K562 (cell line): ENCODE data around the gene LRIT1. TPM values are rescaled to one million over a fixed set of nuclear protein-coding genes. Genes with fewer than 3 reads are reported as not detected.

Experiments
- ATAC-seq: fragments of 200-7000 bp; cut with Tn5 transposase; 3 replicates; pipeline ENCODE4 v1.9.1; 2020; ENCODE audit warnings: moderate library complexity
- BruUV-seq: library from RNA; stranded (reverse); fragments of 400-500 nt; replicated peaks from 2 replicates; lab custom pipeline; 2021; lab: Mats Ljungman, UMichigan
- CTCF ChIA-PET: fragments of 300-600 bp; formaldehyde crosslinking; extraction: SDS; loops from one replicate; lab custom pipeline; 2021; ENCODE audit warnings: low intra/inter-chr PET ratio; lab: Yijun Ruan, JAX
- POLR2A ChIA-PET: fragments of 300-600, 350-650 bp; sonication (Branson Sonifier 250); formaldehyde crosslinking; extraction: SDS; loops from one replicate; lab custom pipeline; 2021; ENCODE audit warnings: antibody characterized with exemption, inconsistent platforms; lab: Yijun Ruan, JAX
- DNase-seq, 4 experiments: peaks; one replicate each; pipeline versions ENCODE4 v3.0.0 to v3.0.0-alpha.2; 2011 to 2018; ENCODE audit warnings: low spot score in 3 of 4, mixed read lengths in 3 of 4; ENCODE audit errors: extremely low read depth in 1 of 4
- FAIRE-seq: peaks from 2 replicates; lab custom pipeline; 2011; peaks lifted over from hg19 to GRCh38; lab: Jason Lieb, UNC
- H2AFZ ChIP-seq: 2 replicates; pipeline ENCODE4 v1.6.0; 2011; ENCODE audit warnings: low read depth, low read length, control low read depth, inconsistent platforms
- H3K27ac ChIP-seq: fragments of 200-600 bp; 3 replicates; pipeline ENCODE4 v1.8.0; 2011; ENCODE audit warnings: low read depth, mild to moderate bottlenecking, control low read depth, inconsistent platforms, low read length, moderate library complexity, mixed read lengths; ENCODE audit errors: extremely low read depth
- H3K27me3 ChIP-seq, 2 experiments: fragments of 300-600 bp in 1 of 2; 2 replicates in 1 of 2; 3 replicates in 1 of 2; pipeline versions ENCODE4 v1.6.0 to v1.8.0; 2011; ENCODE audit warnings: inconsistent platforms in 2 of 2, low read length in 2 of 2, mild to moderate bottlenecking in 1 of 2, mixed read lengths in 1 of 2, moderate library complexity in 1 of 2; ENCODE audit not compliant: control insufficient read depth in 2 of 2, insufficient read depth in 2 of 2
- H3K36me3 ChIP-seq: fragments of 300-600 bp; 3 replicates; pipeline ENCODE4 v1.8.0; 2011; ENCODE audit warnings: mild to moderate bottlenecking, low read length, inconsistent platforms; ENCODE audit not compliant: control insufficient read depth, insufficient read depth
- H3K4me1 ChIP-seq, 2 experiments: fragments of 200-600 bp in 1 of 2; replicated peaks in 1 of 2; 2 replicates in 1 of 2; 3 replicates in 1 of 2; pipeline versions ENCODE4 v1.5.1 to v1.8.0; 2011; ENCODE audit warnings: inconsistent platforms in 2 of 2, low read length in 2 of 2, mild to moderate bottlenecking in 1 of 2, mixed read lengths in 1 of 2, moderate library complexity in 1 of 2; ENCODE audit not compliant: control insufficient read depth in 2 of 2, insufficient read depth in 2 of 2
- H3K4me2 ChIP-seq: 2 replicates; pipeline ENCODE4 v1.6.1; 2011; ENCODE audit warnings: low read length, control low read depth, inconsistent platforms, mixed read lengths; ENCODE audit not compliant: insufficient read depth
- H3K4me3 ChIP-seq: fragments of 200-600 bp; sonication (generic), shearing (Covaris generic); 2 replicates; pipeline ENCODE4 v1.5.1; 2016; ENCODE audit warnings: control low read depth, inconsistent platforms
- H3K79me2 ChIP-seq: fragments of 200-600 bp; 3 replicates; pipeline ENCODE4 v1.8.0; 2011; ENCODE audit warnings: low read length, inconsistent platforms; ENCODE audit not compliant: control insufficient read depth, insufficient read depth
- H3K9ac ChIP-seq, 2 experiments: 2 replicates each; pipeline versions ENCODE4 v1.6.0 to v1.6.1; 2011; ENCODE audit warnings: low read depth in 2 of 2, low read length in 2 of 2, control low read depth in 1 of 2, inconsistent platforms in 1 of 2, mild to moderate bottlenecking in 1 of 2, mixed read lengths in 1 of 2; ENCODE audit not compliant: insufficient read depth in 1 of 2
- H3K9me1 ChIP-seq: one replicate; pipeline ENCODE4 v1.6.0; 2011; ENCODE audit warnings: inconsistent platforms, mild to moderate bottlenecking, low read length, moderate library complexity; ENCODE audit not compliant: control insufficient read depth, insufficient read depth
- H3K9me3 ChIP-seq: replicated peaks from 2 replicates; pipeline ENCODE4 v1.5.1; 2011; ENCODE audit warnings: low read depth, low read length, inconsistent platforms; ENCODE audit not compliant: control insufficient read depth, insufficient read depth
- H4K20me1 ChIP-seq: replicated peaks from 2 replicates; pipeline ENCODE4 v1.6.1; 2011; ENCODE audit warnings: low read length, inconsistent platforms, mixed read lengths; ENCODE audit not compliant: control insufficient read depth, insufficient read depth
- ATF7 ChIP-seq: fragments of 450-650 bp; IDR thresholded peaks from 2 replicates; pipeline ENCODE4 v1.7.1; 2014; ENCODE audit warnings: mild to moderate bottlenecking, moderate library complexity
- DEAF1 ChIP-seq: fragments of 450-650 bp; formaldehyde crosslinking; IDR thresholded peaks from 2 replicates; pipeline ENCODE4 v1.4.0; 2020; ENCODE audit warnings: mild to moderate bottlenecking, moderate library complexity
- GATA2 ChIP-seq: sonication (generic); formaldehyde crosslinking; IDR thresholded peaks from 2 replicates; pipeline ENCODE4 v1.4.0; 2020; ENCODE audit warnings: mild to moderate bottlenecking, missing genetic modification reagents
- HDAC8 ChIP-seq: fragments of 450-650 bp; IDR thresholded peaks from 2 replicates; pipeline ENCODE4 v1.6.1; 2016; ENCODE audit warnings: mild to moderate bottlenecking, missing genetic modification characterization, moderate library complexity, missing compliant biosample characterization
- KAT2B ChIP-seq: IDR thresholded peaks from one replicate; pipeline ENCODE4 v1.6.1; 2012; ENCODE audit warnings: low read depth, mild to moderate bottlenecking, control low read depth, inconsistent platforms, low read length, moderate library complexity
- KLF16 ChIP-seq: IDR thresholded peaks from 2 replicates; pipeline ENCODE4 v1.6.1; 2016; ENCODE audit warnings: antibody characterized with exemption
- MEIS2 ChIP-seq: fragments of 450-650 bp; IDR thresholded peaks from 2 replicates; pipeline ENCODE4 v1.6.1; 2014; ENCODE audit warnings: mild to moderate bottlenecking; ENCODE audit not compliant: partially characterized antibody
- NR2C2 ChIP-seq, 2 experiments: fragments of 200-800 bp in 1 of 2; sonication (Bioruptor generic) in 1 of 2; sonication (generic) in 1 of 2; formaldehyde crosslinking in 1 of 2; IDR thresholded peaks; 2 replicates each; pipeline versions ENCODE4 v1.6.1 to v1.8.0; 2016 to 2022; ENCODE audit warnings: mild to moderate bottlenecking in 1 of 2, missing compliant biosample characterization in 1 of 2, missing genetic modification characterization in 1 of 2, missing genetic modification reagents in 1 of 2
- NRF1 ChIP-seq, 2 experiments: fragments of 450-650 bp; IDR thresholded peaks in 1 of 2; conservative IDR thresholded peaks in 1 of 2; 2 replicates each; pipeline ENCODE4 v1.6.1; 2014; ENCODE audit warnings: mild to moderate bottlenecking in 2 of 2
- PHF21A ChIP-seq: fragments of 450-650 bp; IDR thresholded peaks from 2 replicates; pipeline ENCODE4 v1.6.1; 2017; ENCODE audit warnings: low read depth, borderline replicate concordance
- PKNOX1 ChIP-seq: fragments of 450-650 bp; IDR thresholded peaks from 2 replicates; pipeline ENCODE4 v1.6.1; 2016
- PURB ChIP-seq: sonication (generic); formaldehyde crosslinking; IDR thresholded peaks from 2 replicates; pipeline ENCODE4 v1.9.0; 2021; ENCODE audit warnings: low read depth, mild to moderate bottlenecking, missing genetic modification reagents
- TCF3 ChIP-seq: sonication (generic); formaldehyde crosslinking; IDR thresholded peaks from 2 replicates; pipeline ENCODE4 v1.4.0; 2020; ENCODE audit warnings: mild to moderate bottlenecking, missing genetic modification reagents
- TRIM24 ChIP-seq, 2 experiments: fragments of 450-650 bp; IDR thresholded peaks; 2 replicates each; pipeline ENCODE4 v1.6.1; 2016
- ZNF512 ChIP-seq: IDR thresholded peaks from 2 replicates; pipeline ENCODE4 v1.6.1; 2016; ENCODE audit warnings: missing genetic modification characterization, missing compliant biosample characterization
- WGBS: fragments of 100-300 bp; shearing (Covaris generic); methylation state at CpG from one replicate; pipeline ENCODE4 v1.1.6; 2016; ENCODE audit warnings: low coverage, mixed read lengths; ENCODE audit not compliant: insufficient coverage; ENCODE audit errors: missing lambda C conversion rate; 5-methylcytosine and 5-hydroxymethylcytosine counted together
- in situ Hi-C: fragments of 300-500 bp; cut with MboI; formaldehyde crosslinking; loops from 4 replicates; pipeline ENCODE4 v1.15.0; 2018; ENCODE audit warnings: inconsistent platforms, mixed read lengths
- intact Hi-C: fragments of 100-400 bp; cut with micrococcal nuclease; formaldehyde crosslinking; loops from 2 replicates; pipeline ENCODE4 v1.14.2; 2022
- polyA plus RNA-seq, 8 experiments: library from polyadenylated mRNA; depleted of rRNA in 4 of 8; stranded (reverse) in 5 of 8; unstranded in 3 of 8; fragments of >200 nt; fragmentation: Nextera tagmentation in 2 of 8; fragmentation: Illumina TruSeq in 1 of 8; extraction: Ambion mirVana in 2 of 8; extraction: Trizol in 1 of 8; gene quantifications; 2 replicates each; pipeline versions ENCODE4 v1.2.1 to v1.2.3, GENCODE V29; 2011 to 2014; ENCODE audit warnings: inconsistent platforms in 1 of 8, missing spikeins in 1 of 8
- total RNA-seq, 7 experiments: library from RNA; depleted of rRNA in 6 of 7; stranded (reverse); fragments of >200 nt in 6 of 7; fragmentation: Illumina TruSeq in 2 of 7; extraction: Trizol in 2 of 7; gene quantifications; 2 replicates each; pipeline versions ENCODE4 v1.2.1 to v1.2.3, GENCODE V29; 2011 to 2021; ENCODE audit warnings: low replicate concordance in 1 of 7

Gene LRIT1
- total and polyA plus RNA-seq, 9 of the 15 experiments (the other 6 are each of a cell fraction or from before 2014, with no cell fraction given): not detected

GRCh38 chr10:84254552-84255478 is 13.5 kb upstream of the LRIT1 start:
- H3K4me3 ChIP-seq: no peak overlapping the region
- 4% methylated on average over 10 of the region's 10 CpGs for WGBS
- H2AFZ ChIP-seq: peak overlapping the region; percentile 25
- no peak overlapping the region for H3K27ac ChIP-seq
- ATAC-seq (no peak), DNase-seq (peak in 1 of 4 experiments; percentile 19), FAIRE-seq (peak; percentile 26)
- H3K4me2 ChIP-seq: peak overlapping the region; percentile 16
- no TSS peak for BruUV-seq
- H3K27me3 ChIP-seq: peaks cover 8 to 19% of the 10 kb centered on the region in 2 experiments; a peak in 2 of 5 replicates
- in situ Hi-C loops: no loop called here
- CTCF ChIA-PET: no interaction called here
- no peaks in the 10 kb centered on the region for H3K9me3 ChIP-seq
- H4K20me1 ChIP-seq: 0 out of 2 replicates have a peak, but pooled peaks cover 2% of the 10 kb centered on the region
- no peaks in the 10 kb centered on the region for H3K9me1 ChIP-seq
- intact Hi-C loops: loop anchor here (5.0 kb wide), 1 partner anchor 123 kb away; no protein-coding TSS in a partner anchor
- H3K4me1 ChIP-seq: peaks cover 4 to 15% of the 10 kb centered on the region in 2 experiments; a peak in 2 of 5 replicates
- no peaks in the 10 kb centered on the region for H3K79me2 ChIP-seq
- POLR2A ChIA-PET: interaction anchor here (0.7 to 1.2 kb wide), 4 partner anchors 10 to 42 kb away, joined by 3 to 5 read pairs (median 4); partner anchors contain the start of genes LRIT1 and RGR
- no peak overlapping the region; a peak in 1 of 4 replicates for H3K9ac ChIP-seq
- H3K36me3 ChIP-seq: no peaks in the 10 kb centered on the region
- TF ChIP-seq NR2C2 (CRISPR knock-in tag; IDR thresholded peaks at IDR 0.05) (no peak), NR2C2 (tag; IDR thresholded peaks at IDR 0.05) (peak; percentile 27; the same call in 1 of the 2 replicates), ZNF512 (tag) (peak; percentile 34; the same call in 1 of the 2 replicates), ATF7 (no peak), KLF16 (peak; percentile 94), PKNOX1 (peak; percentile 90), GATA2 (peak; percentile 36; the same call in 1 of the 2 replicates), TCF3 (CRISPR knock-in tag) (peak; percentile 22; the same call in 1 of the 2 replicates), DEAF1 (CRISPR knock-in tag) (no peak), TRIM24 (IDR thresholded peaks at IDR 0.05) (peak; percentile 70 to 76; a peak in 3 of 4 replicates), HDAC8 (tag) (no peak), KAT2B (no peak), PHF21A (no peak), MEIS2 (peak; percentile 86), NRF1 (conservative IDR thresholded peaks at IDR 0.05 in 1 of 2, IDR thresholded peaks at IDR 0.05 in 1 of 2) (peak; percentile 83 to 86), PURB (CRISPR knock-in tag) (no peak)
